ENCODE results near the gene MTA1.

GRCh38 chr14:105411017-105411941 is 8.3 kb upstream of the MTA1 start:
- TF ChIP-seq CTCF (IDR thresholded peaks at IDR 0.05) = no peak
- TF ChIP-seq KDM1A (IDR thresholded peaks at IDR 0.05; ENCODE audit: low read depth) = no peak
- TF ChIP-seq EP300 (IDR thresholded peaks at IDR 0.05) = no peak
- TF ChIP-seq TP53 (CRISPR knock-in tag; IDR thresholded peaks at IDR 0.05) = no peak
- no peak for TF ChIP-seq PHF8 (IDR thresholded peaks at IDR 0.05; ENCODE audit: borderline replicate concordance, low read depth)
- no peak for TF ChIP-seq MAFK (IDR thresholded peaks at IDR 0.05; ENCODE audit: partially characterized antibody)
- no peak for TF ChIP-seq ZFP36 (IDR thresholded peaks at IDR 0.05; ENCODE audit: borderline replicate concordance, partially characterized antibody)
- no peak for TF ChIP-seq RCOR1 (IDR thresholded peaks at IDR 0.05; ENCODE audit: low read depth, low read length)
